ENCODE results near the gene TPI1.
"Not testable (repeated sequence)": the region's sequence is repeated elsewhere in the genome, so short reads cannot be mapped to it uniquely, and the experiment has no call there.

Gene TPI1

GRCh38 chr12:6902448-6902847, 35.1 kb downstream of the TPI1 start:
- TF ChIP-seq CTCF (IDR thresholded peaks at IDR 0.05; ENCODE audit: control insufficient read depth, extremely low read depth, insufficient read depth): no peak
- no peak for DNase-seq (ENCODE audit: low read depth)
- no peak overlapping the region for H3K4me3 ChIP-seq (ENCODE audit: low read depth, low read length)

GRCh38 chr12:6903722-6904121, 36.4 kb downstream of the TPI1 start:
- H3K4me3 ChIP-seq (ENCODE audit: low read depth, low read length): no peak overlapping the region
- no peak for DNase-seq (ENCODE audit: low read depth)
- no peak for TF ChIP-seq CTCF (IDR thresholded peaks at IDR 0.05; ENCODE audit: control insufficient read depth, extremely low read depth, insufficient read depth)

- DNase-seq (ENCODE audit: low read depth): peak; percentile 87
- TF ChIP-seq CTCF (IDR thresholded peaks at IDR 0.05; ENCODE audit: control insufficient read depth, extremely low read depth, insufficient read depth): no peak
- H3K4me3 ChIP-seq (ENCODE audit: low read depth, low read length): peak within 1 kb of the TSS; percentile 69
These were observed 37.2 kb downstream of the TPI1 start, which contains the start of gene LRRC23 for GRCh38 chr12:6904280-6905276. TSS of gene LRRC23 (plus strand) at chr12:6904822. CDS start at chr12:6905634, 812 bp downstream.

- DNase-seq (ENCODE audit: low read depth): no peak
- no peak for TF ChIP-seq CTCF (IDR thresholded peaks at IDR 0.05; ENCODE audit: control insufficient read depth, extremely low read depth, insufficient read depth)
- peak overlapping the region; percentile 69 for H3K4me3 ChIP-seq (ENCODE audit: low read depth, low read length)
These were observed 38.2 kb downstream of the TPI1 start for GRCh38 chr12:6905414-6906040.

- not testable (repeated sequence) for DNase-seq (ENCODE audit: low read depth); H3K4me3 ChIP-seq (ENCODE audit: low read depth, low read length)
These were observed 40.8 kb downstream of the TPI1 start for GRCh38 chr12:6908141-6908540.

- TF ChIP-seq CTCF (IDR thresholded peaks at IDR 0.05; ENCODE audit: control insufficient read depth, extremely low read depth, insufficient read depth): no peak
- no peak overlapping the region for H3K4me3 ChIP-seq (ENCODE audit: low read depth, low read length)
- no peak for DNase-seq (ENCODE audit: low read depth)
These were observed 42.3 kb downstream of the TPI1 start for GRCh38 chr12:6909421-6910145.

Data from LNCaP clone FGC (cell line).